ENCODE measurements around the gene DCUN1D3.
"Not testable (repeated sequence)": the region's sequence is repeated elsewhere in the genome, so short reads cannot be mapped to it uniquely, and the experiment has no call there.

The DCUN1D3 gene

GRCh38 chr16:20818929-20819585, 81.1 kb downstream of the DCUN1D3 start:
- no peak for DNase-seq

- DNase-seq = no peak
Measured at GRCh38 chr16:20814784-20815183, 85.4 kb downstream of the DCUN1D3 start.

- DNase-seq = peak; percentile 1
Measured at GRCh38 chr16:20812510-20812909, 87.6 kb downstream of the DCUN1D3 start.

GRCh38 chr16:20811889-20812439, 88.2 kb downstream of the DCUN1D3 start:
- DNase-seq = no peak

- DNase-seq = no peak
Measured at GRCh38 chr16:20807862-20808261, 92.3 kb downstream of the DCUN1D3 start.

GRCh38 chr16:20806168-20807050, 93.7 kb downstream of the DCUN1D3 start, which contains the start of the genes ERI2 and REXO5:
Gene ERI2 (minus strand): TSS chr16:20806472. CDS start chr16:20806430, 42 bp downstream.
Gene REXO5 (plus strand): TSS chr16:20806527. CDS start chr16:20806954, 427 bp downstream.
- DNase-seq = peak; percentile 97

- DNase-seq = not testable (repeated sequence)
Measured at GRCh38 chr16:20805684-20806167, 94.4 kb downstream of the DCUN1D3 start.
